Measurements from ENCODE around the gene VEGFB.
A peak's percentile ranks its signal among the peaks of the same experiment; 100 is the strongest.

The VEGFB gene

GRCh38 chr11:64232967-64233315 is 1.4 kb upstream of the VEGFB start:
- TF ChIP-seq ZFX (IDR thresholded peaks at IDR 0.05) (no peak), CTCF (conservative IDR thresholded peaks at IDR 0.05) (no peak)
- H3K27ac ChIP-seq: no peak overlapping the region

- H3K27ac ChIP-seq: peak overlapping the region; percentile 47
- TF ChIP-seq CTCF (conservative IDR thresholded peaks at IDR 0.05) (no peak), ZFX (IDR thresholded peaks at IDR 0.05) (no peak)
Observed at GRCh38 chr11:64234647-64235379, 429 bp downstream of the VEGFB start.

- peak overlapping the region; percentile 47 for H3K27ac ChIP-seq
- TF ChIP-seq CTCF (conservative IDR thresholded peaks at IDR 0.05) (no peak), ZFX (IDR thresholded peaks at IDR 0.05) (no peak)
Observed at GRCh38 chr11:64235437-64236161, 1.2 kb downstream of the VEGFB start.

- H3K27ac ChIP-seq: peak overlapping the region; percentile 35; the same call in 1 of the 2 replicates
- TF ChIP-seq ZFX (IDR thresholded peaks at IDR 0.05) (no peak), CTCF (conservative IDR thresholded peaks at IDR 0.05) (no peak)
Observed at GRCh38 chr11:64237484-64237951, 3.1 kb downstream of the VEGFB start.

- peak overlapping the region; percentile 35; the same call in 1 of the 2 replicates for H3K27ac ChIP-seq
- no peak for TF ChIP-seq ZFX (IDR thresholded peaks at IDR 0.05)
- TF ChIP-seq CTCF (conservative IDR thresholded peaks at IDR 0.05): no peak
Observed at GRCh38 chr11:64238076-64238475, 3.7 kb downstream of the VEGFB start.

GRCh38 chr11:64238999-64239398 is 4.6 kb downstream of the VEGFB start:
- no peak overlapping the region for H3K27ac ChIP-seq
- TF ChIP-seq CTCF (conservative IDR thresholded peaks at IDR 0.05) (no peak), ZFX (IDR thresholded peaks at IDR 0.05) (no peak)

Measured in C4-2B (cell line).